Fibroblast of mammary gland (primary cell): ENCODE results near the gene EDA.

Source experiments
- DNase-seq: peaks from one replicate; pipeline ENCODE4 v3.0.0-alpha.2; 2010; ENCODE audit warnings: low read depth
- H3K4me3 ChIP-seq: 2 replicates; pipeline ENCODE4 v1.5.1; 2011; ENCODE audit warnings: low read depth, mild to moderate bottlenecking, low read length, moderate library complexity; ENCODE audit not compliant: control insufficient read depth
- CTCF ChIP-seq: conservative IDR thresholded peaks from 2 replicates; pipeline ENCODE4 v1.5.1; 2011; ENCODE audit warnings: low read depth, low read length, inconsistent platforms; ENCODE audit not compliant: control insufficient read depth, insufficient read depth

Gene EDA

GRCh38 chrX:70082723-70083122 is 466.8 kb downstream of the EDA start:
- DNase-seq: no peak
- H3K4me3 ChIP-seq: no peak overlapping the region
- no peak for TF ChIP-seq CTCF

DNA sequence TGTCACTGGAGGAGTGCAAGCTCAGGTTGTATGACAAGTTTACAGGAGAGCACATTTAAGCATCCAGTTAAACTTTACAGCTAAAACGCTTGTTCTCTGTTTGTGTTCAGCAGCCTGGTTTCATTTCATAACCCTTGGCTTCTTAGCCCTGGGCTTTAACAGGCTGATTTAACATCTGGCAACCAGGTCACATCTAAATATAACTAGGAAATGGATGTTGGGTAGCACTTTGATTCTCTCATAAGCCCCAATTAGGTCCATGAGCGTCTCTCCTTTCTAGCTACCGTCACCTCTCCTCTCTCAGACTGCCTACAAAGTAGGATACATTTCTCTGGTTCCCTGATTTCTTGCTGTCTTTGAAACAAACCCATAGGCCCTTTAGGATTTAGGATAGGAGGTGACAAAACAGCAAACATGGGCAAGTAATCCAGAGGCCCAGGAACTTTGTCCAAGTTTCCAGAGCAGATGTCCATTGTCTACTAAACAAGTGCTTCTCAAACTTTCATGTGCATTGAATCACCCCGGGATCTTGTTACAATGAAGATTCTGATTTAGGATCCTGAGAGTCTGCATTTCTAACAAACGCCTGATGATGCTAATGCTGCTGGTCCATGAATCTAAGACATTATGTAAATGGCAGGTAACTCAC is 468.8 kb downstream of the EDA start:
- no peak for DNase-seq
- H3K4me3 ChIP-seq: no peak overlapping the region
- no peak for TF ChIP-seq CTCF

GRCh38 chrX:70087857-70088630 is 472.1 kb downstream of the EDA start:
- TF ChIP-seq CTCF: no peak
- peak; percentile 19 for DNase-seq
- H3K4me3 ChIP-seq: no peak overlapping the region

GRCh38 chrX:70088751-70089150 is 472.8 kb downstream of the EDA start:
- TF ChIP-seq CTCF: no peak
- no peak for DNase-seq
- no peak overlapping the region for H3K4me3 ChIP-seq
